HCT116 (cell line): ENCODE data around the gene SLC2A9.

ENCODE experiments used
- JUND ChIP-seq: IDR thresholded peaks from 2 replicates; pipeline ENCODE4 v1.6.1; 2012
- POLR2A ChIP-seq: IDR thresholded peaks from 2 replicates; pipeline ENCODE4 v1.7.0; 2011; ENCODE audit warnings: borderline replicate concordance; ENCODE audit not compliant: insufficient read depth, insufficient read length; ENCODE audit errors: extremely low read depth
- POLR2AphosphoS5 ChIP-seq: IDR thresholded peaks from 2 replicates; pipeline ENCODE4 v1.6.1; 2011; ENCODE audit warnings: mild to moderate bottlenecking, low read depth, low read length, moderate library complexity
- RAD21 ChIP-seq: IDR thresholded peaks from 2 replicates; pipeline ENCODE4 v1.6.1; 2012; ENCODE audit warnings: low read depth, mild to moderate bottlenecking
- SIN3A ChIP-seq: IDR thresholded peaks from 2 replicates; pipeline ENCODE4 v1.6.1; 2012; ENCODE audit warnings: low read depth
- SP1 ChIP-seq: IDR thresholded peaks from 2 replicates; pipeline ENCODE4 v1.6.1; 2012; ENCODE audit warnings: low read depth
- YY1 ChIP-seq: IDR thresholded peaks from 2 replicates; pipeline ENCODE4 v1.6.1; 2011; ENCODE audit warnings: low read length, low read depth, moderate library complexity, mild to moderate bottlenecking; ENCODE audit not compliant: insufficient replicate concordance; ENCODE audit errors: extremely low read depth
- ZNF274 ChIP-seq: fragments of 200-500 bp; sonication (Bioruptor generic); IDR thresholded peaks from 2 replicates; pipeline ENCODE4 v1.6.1; 2014; ENCODE audit warnings: mild to moderate bottlenecking, low read depth, low read length, inconsistent platforms
- TF ChIP-seq, protein P1 (sequence below), 3 experiments: fragments of 200-600 bp in 1 of 3; sonication (generic) in 1 of 3; IDR thresholded peaks in 2 of 3; conservative IDR thresholded peaks in 1 of 3; 2 replicates each; pipeline ENCODE4 v1.5.1; 2012 to 2017; ENCODE audit warnings: low read depth in 2 of 3, low read length in 2 of 3, antibody characterized with exemption in 1 of 3, borderline replicate concordance in 1 of 3, control low read depth in 1 of 3, mild to moderate bottlenecking in 1 of 3, mixed read lengths in 1 of 3, mixed run types in 1 of 3, moderate library complexity in 1 of 3; ENCODE audit not compliant: insufficient read depth in 1 of 3

DNA sequence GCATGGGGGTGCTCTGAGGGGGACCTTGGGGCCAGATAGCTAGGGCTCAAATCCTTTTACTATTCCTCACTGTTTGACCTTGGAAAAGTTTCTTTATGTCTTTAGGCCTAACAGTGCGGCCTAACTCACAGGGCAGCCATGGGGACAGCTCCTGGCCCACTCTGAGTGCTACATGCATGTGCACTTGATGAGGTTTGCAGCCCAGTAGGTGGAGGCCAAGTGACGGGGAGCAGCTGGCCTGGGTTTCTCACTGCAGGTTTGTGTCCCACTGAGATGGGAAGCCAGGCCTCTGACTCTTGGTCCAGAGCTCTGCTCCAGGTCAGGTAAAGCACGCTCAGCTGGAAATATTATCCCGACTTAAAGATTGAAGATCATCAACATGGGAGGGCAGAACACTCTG, 102.8 kb downstream of the SLC2A9 start:
- TF ChIP-seq, protein P1, sequence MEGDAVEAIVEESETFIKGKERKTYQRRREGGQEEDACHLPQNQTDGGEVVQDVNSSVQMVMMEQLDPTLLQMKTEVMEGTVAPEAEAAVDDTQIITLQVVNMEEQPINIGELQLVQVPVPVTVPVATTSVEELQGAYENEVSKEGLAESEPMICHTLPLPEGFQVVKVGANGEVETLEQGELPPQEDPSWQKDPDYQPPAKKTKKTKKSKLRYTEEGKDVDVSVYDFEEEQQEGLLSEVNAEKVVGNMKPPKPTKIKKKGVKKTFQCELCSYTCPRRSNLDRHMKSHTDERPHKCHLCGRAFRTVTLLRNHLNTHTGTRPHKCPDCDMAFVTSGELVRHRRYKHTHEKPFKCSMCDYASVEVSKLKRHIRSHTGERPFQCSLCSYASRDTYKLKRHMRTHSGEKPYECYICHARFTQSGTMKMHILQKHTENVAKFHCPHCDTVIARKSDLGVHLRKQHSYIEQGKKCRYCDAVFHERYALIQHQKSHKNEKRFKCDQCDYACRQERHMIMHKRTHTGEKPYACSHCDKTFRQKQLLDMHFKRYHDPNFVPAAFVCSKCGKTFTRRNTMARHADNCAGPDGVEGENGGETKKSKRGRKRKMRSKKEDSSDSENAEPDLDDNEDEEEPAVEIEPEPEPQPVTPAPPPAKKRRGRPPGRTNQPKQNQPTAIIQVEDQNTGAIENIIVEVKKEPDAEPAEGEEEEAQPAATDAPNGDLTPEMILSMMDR (IDR thresholded peaks at IDR 0.05 in 2 of 3, conservative IDR thresholded peaks at IDR 0.05 in 1 of 3; ENCODE audit: borderline replicate concordance in 1 of 3, insufficient read depth in 1 of 3, low read depth in 2 of 3, low read length in 2 of 3), result no peak
- TF ChIP-seq JUND, result no peak
- no peak for TF ChIP-seq POLR2A
- no peak for TF ChIP-seq POLR2AphosphoS5
- no peak for TF ChIP-seq SP1
- TF ChIP-seq RAD21, result no peak
- no peak for TF ChIP-seq YY1
- no peak for TF ChIP-seq SIN3A
- TF ChIP-seq ZNF274, result no peak
